H9 (cell line): ENCODE data around the gene PLAAT3. TPM values are rescaled to one million over a fixed set of nuclear protein-coding genes. Genes with fewer than 3 reads are reported as not detected.

ENCODE experiments used
- DNase-seq: peaks from one replicate; pipeline ENCODE4 v3.0.0-alpha.2; 2017
- H2AFZ ChIP-seq: one replicate; pipeline ENCODE4 v1.6.1; 2013; ENCODE audit warnings: mild to moderate bottlenecking, low read length, control low read depth, moderate library complexity
- H2AK5ac ChIP-seq: 2 replicates; pipeline ENCODE4 v1.6.1; 2013; ENCODE audit warnings: low read length, control low read depth, mixed read lengths; ENCODE audit not compliant: insufficient read length
- H2BK120ac ChIP-seq: one replicate; pipeline ENCODE4 v1.6.1; 2013; ENCODE audit warnings: low read depth, mild to moderate bottlenecking, low read length, control low read depth, inconsistent platforms; ENCODE audit not compliant: poor library complexity, severe bottlenecking
- H2BK12ac ChIP-seq: 2 replicates; pipeline ENCODE4 v1.6.1; 2013; ENCODE audit warnings: low read length, control low read depth, mixed read lengths, low read depth; ENCODE audit not compliant: insufficient read length
- H2BK15ac ChIP-seq: 2 replicates; pipeline ENCODE4 v1.6.1; 2013; ENCODE audit warnings: low read depth, low read length, control low read depth
- H2BK20ac ChIP-seq: one replicate; pipeline ENCODE4 v1.6.1; 2013; ENCODE audit warnings: low read depth, mild to moderate bottlenecking, low read length, control low read depth, inconsistent platforms; ENCODE audit not compliant: poor library complexity, severe bottlenecking
- H2BK5ac ChIP-seq: 2 replicates; pipeline ENCODE4 v1.6.1; 2013; ENCODE audit warnings: low read length, control low read depth, mixed read lengths; ENCODE audit not compliant: insufficient read length
- H3K14ac ChIP-seq: 2 replicates; pipeline ENCODE4 v1.6.1; 2013; ENCODE audit warnings: low read length, control low read depth; ENCODE audit not compliant: insufficient read depth
- H3K18ac ChIP-seq: 2 replicates; pipeline ENCODE4 v1.6.1; 2013; ENCODE audit warnings: low read depth, mild to moderate bottlenecking, mixed read lengths, low read length, control low read depth; ENCODE audit not compliant: insufficient read length
- H3K23ac ChIP-seq: 2 replicates; pipeline ENCODE4 v1.6.1; 2013; ENCODE audit warnings: low read length, control low read depth, mixed read lengths, low read depth; ENCODE audit not compliant: insufficient read length
- H3K23me2 ChIP-seq: 2 replicates; pipeline ENCODE4 v1.6.1; 2013; ENCODE audit warnings: low read depth, mild to moderate bottlenecking, mixed read lengths, low read length, control low read depth; ENCODE audit not compliant: insufficient read length, poor library complexity, severe bottlenecking
- H3K27ac ChIP-seq: 2 replicates; pipeline ENCODE4 v1.5.1; 2013; ENCODE audit warnings: low read length, control low read depth, mixed read lengths, low read depth; ENCODE audit not compliant: insufficient read length
- H3K27me3 ChIP-seq: 2 replicates; pipeline ENCODE4 v1.6.1; 2013; ENCODE audit warnings: low read length, control low read depth, inconsistent platforms; ENCODE audit not compliant: insufficient read depth
- H3K4ac ChIP-seq: 2 replicates; pipeline ENCODE4 v1.6.1; 2013; ENCODE audit warnings: low read depth, mild to moderate bottlenecking, control low read depth, inconsistent platforms, low read length, moderate library complexity
- H3K4me1 ChIP-seq: 2 replicates; pipeline ENCODE4 v1.6.1; 2013; ENCODE audit warnings: low read length, control low read depth, inconsistent platforms; ENCODE audit not compliant: insufficient read depth
- H3K4me2 ChIP-seq: 2 replicates; pipeline ENCODE4 v1.6.1; 2013; ENCODE audit warnings: low read length, control low read depth, mixed read lengths; ENCODE audit not compliant: insufficient read length, insufficient read depth
- H3K56ac ChIP-seq: 2 replicates; pipeline ENCODE4 v1.6.1; 2013; ENCODE audit warnings: low read depth, mild to moderate bottlenecking, mixed read lengths, low read length, control low read depth; ENCODE audit not compliant: insufficient read length
- H3K79me1 ChIP-seq: 2 replicates; pipeline ENCODE4 v1.6.1; 2013; ENCODE audit warnings: low read depth, mild to moderate bottlenecking, moderate library complexity, low read length, control low read depth, inconsistent platforms; ENCODE audit not compliant: insufficient read depth, poor library complexity, severe bottlenecking
- H3K79me2 ChIP-seq: 2 replicates; pipeline ENCODE4 v1.6.1; 2013; ENCODE audit warnings: low read length, control low read depth, inconsistent platforms; ENCODE audit not compliant: insufficient read depth
- H3K9ac ChIP-seq: 2 replicates; pipeline ENCODE4 v1.6.1; 2013; ENCODE audit warnings: low read length, control low read depth, mixed read lengths; ENCODE audit not compliant: insufficient read length; ENCODE audit errors: extremely low read depth
- H3K9me3 ChIP-seq: one replicate; pipeline ENCODE4 v1.6.1; 2013; ENCODE audit warnings: low read depth, low read length, inconsistent platforms; ENCODE audit not compliant: control insufficient read depth
- H3T11ph ChIP-seq: one replicate; pipeline ENCODE4 v1.6.1; 2013; ENCODE audit warnings: mild to moderate bottlenecking, low read length, control low read depth, inconsistent platforms
- H4K20me1 ChIP-seq: one replicate; pipeline ENCODE4 v1.6.1; 2013; ENCODE audit not compliant: control insufficient read depth, insufficient read length, insufficient read depth
- H4K5ac ChIP-seq: 2 replicates; pipeline ENCODE4 v1.6.1; 2013; ENCODE audit warnings: low read depth, mild to moderate bottlenecking, mixed read lengths, low read length, control low read depth; ENCODE audit not compliant: insufficient read length
- H4K8ac ChIP-seq: replicated peaks from 2 replicates; pipeline ENCODE4 v1.6.1; 2013; ENCODE audit warnings: low read length, control low read depth, mixed read lengths, low read depth; ENCODE audit not compliant: insufficient read length
- H4K91ac ChIP-seq: 2 replicates; pipeline ENCODE4 v1.6.1; 2013; ENCODE audit warnings: low read depth, mild to moderate bottlenecking, moderate library complexity, mixed read lengths, low read length, control low read depth; ENCODE audit not compliant: insufficient read length
- H3K27ac Mint-ChIP-seq, 3 experiments: 2 replicates in 2 of 3; 3 replicates in 1 of 3; pipeline ENCODE4 v1.8.0; 2020 to 2021; ENCODE audit warnings: mixed read lengths in 3 of 3, mild to moderate bottlenecking in 1 of 3, moderate library complexity in 1 of 3
- H3K27me3 Mint-ChIP-seq: 2 replicates; pipeline ENCODE4 v1.8.0; 2021; ENCODE audit warnings: low read depth, mild to moderate bottlenecking, moderate library complexity, mixed read lengths
- H3K36me3 Mint-ChIP-seq, 3 experiments: 2 replicates in 2 of 3; 3 replicates in 1 of 3; pipeline ENCODE4 v1.8.0; 2020 to 2021; ENCODE audit warnings: low read depth in 3 of 3, mixed read lengths in 3 of 3; ENCODE audit not compliant: insufficient read depth in 1 of 3
- H3K4me1 Mint-ChIP-seq, 2 experiments: 2 replicates each; pipeline ENCODE4 v1.8.0; 2020; ENCODE audit warnings: mixed read lengths in 2 of 2
- H3K4me3 Mint-ChIP-seq, 2 experiments: 2 replicates in 1 of 2; 3 replicates in 1 of 2; pipeline ENCODE4 v1.8.0; 2020 to 2021; ENCODE audit warnings: mild to moderate bottlenecking in 2 of 2, mixed read lengths in 2 of 2, moderate library complexity in 1 of 2
- H3K9me3 Mint-ChIP-seq, 2 experiments: 2 replicates in 1 of 2; 3 replicates in 1 of 2; pipeline ENCODE4 v1.8.0; 2020; ENCODE audit warnings: mild to moderate bottlenecking in 2 of 2, mixed read lengths in 2 of 2, moderate library complexity in 1 of 2
- CTCF ChIP-seq: fragments of 200-600 bp; sonication (generic); conservative IDR thresholded peaks from 3 replicates; pipeline ENCODE4 v1.8.0; 2021; ENCODE audit warnings: antibody characterized with exemption, mild to moderate bottlenecking
- WGBS: extraction: QIAGEN DNeasy Blood & Tissue Kit; methylation state at CpG from one replicate; pipeline ENCODE4 v1.1.7; 2013; ENCODE audit warnings: missing lambda C conversion rate, low lambda C conversion rate, mixed read lengths; ENCODE audit not compliant: insufficient read length; ENCODE audit errors: extremely low coverage; 5-methylcytosine and 5-hydroxymethylcytosine counted together
- total RNA-seq: library from RNA; stranded (reverse); gene quantifications from 2 replicates; pipeline ENCODE4 v1.2.1, GENCODE V29; 2021

PLAAT3 gene
- total RNA-seq, 1 experiment from 2014 or later = 188 TPM

GRCh38 chr11:63554877-63555223, 59.4 kb downstream of the PLAAT3 start:
- H3K79me2 ChIP-seq = no peaks in the 10 kb centered on the region
- Mint-ChIP-seq H3K9me3 (no peaks in the 10 kb centered on the region), H3K4me1 (peaks cover 36 to 42% of the 10 kb centered on the region in 2 experiments), H3K36me3 (peaks cover 0 to under 1% (median 0%) of the 10 kb centered on the region in 3 experiments; a peak in 3 of 7 replicates), H3K27me3 (no peaks in the 10 kb centered on the region; the same call in 1 of the 2 replicates), H3K4me3 (no peak overlapping the region), H3K27ac (peak overlapping the region in 1 of 3 experiments; percentile 44; a peak in 2 of 7 replicates)
- H3K56ac ChIP-seq = no peak overlapping the region
- H4K5ac ChIP-seq = no peak overlapping the region
- H4K20me1 ChIP-seq = no peaks in the 10 kb centered on the region
- no peaks in the 10 kb centered on the region for H3K27me3 ChIP-seq
- no peak overlapping the region for H3K23ac ChIP-seq
- H2BK120ac ChIP-seq = no peak overlapping the region
- no peak overlapping the region for H4K91ac ChIP-seq
- no peak overlapping the region for H3K14ac ChIP-seq
- H2BK20ac ChIP-seq = no peak overlapping the region
- H3K9ac ChIP-seq = no peak overlapping the region
- H3T11ph ChIP-seq = no peak overlapping the region
- H3K23me2 ChIP-seq = no peaks in the 10 kb centered on the region
- H3K4ac ChIP-seq = no peak overlapping the region
- no peak for TF ChIP-seq CTCF
- DNase-seq = peak; percentile 18
- H2BK5ac ChIP-seq = no peak overlapping the region
- H4K8ac ChIP-seq = no peak overlapping the region
- H3K18ac ChIP-seq = no peak overlapping the region
- no peak overlapping the region for H2BK12ac ChIP-seq
- no peak overlapping the region for H2BK15ac ChIP-seq
- no peak overlapping the region for H3K4me2 ChIP-seq
- no peak overlapping the region for H2AFZ ChIP-seq
- H3K4me1 ChIP-seq = 0 out of 2 replicates have a peak, but pooled peaks cover 4% of the 10 kb centered on the region
- H3K79me1 ChIP-seq = no peaks in the 10 kb centered on the region
- H3K27ac ChIP-seq = no peak overlapping the region
- WGBS = no CpG with 5 or more reads among the region's 4 CpGs
- no peak overlapping the region for H2AK5ac ChIP-seq
- H3K9me3 ChIP-seq = no peaks in the 10 kb centered on the region
